ENCODE results near the gene PALM.

DNA sequence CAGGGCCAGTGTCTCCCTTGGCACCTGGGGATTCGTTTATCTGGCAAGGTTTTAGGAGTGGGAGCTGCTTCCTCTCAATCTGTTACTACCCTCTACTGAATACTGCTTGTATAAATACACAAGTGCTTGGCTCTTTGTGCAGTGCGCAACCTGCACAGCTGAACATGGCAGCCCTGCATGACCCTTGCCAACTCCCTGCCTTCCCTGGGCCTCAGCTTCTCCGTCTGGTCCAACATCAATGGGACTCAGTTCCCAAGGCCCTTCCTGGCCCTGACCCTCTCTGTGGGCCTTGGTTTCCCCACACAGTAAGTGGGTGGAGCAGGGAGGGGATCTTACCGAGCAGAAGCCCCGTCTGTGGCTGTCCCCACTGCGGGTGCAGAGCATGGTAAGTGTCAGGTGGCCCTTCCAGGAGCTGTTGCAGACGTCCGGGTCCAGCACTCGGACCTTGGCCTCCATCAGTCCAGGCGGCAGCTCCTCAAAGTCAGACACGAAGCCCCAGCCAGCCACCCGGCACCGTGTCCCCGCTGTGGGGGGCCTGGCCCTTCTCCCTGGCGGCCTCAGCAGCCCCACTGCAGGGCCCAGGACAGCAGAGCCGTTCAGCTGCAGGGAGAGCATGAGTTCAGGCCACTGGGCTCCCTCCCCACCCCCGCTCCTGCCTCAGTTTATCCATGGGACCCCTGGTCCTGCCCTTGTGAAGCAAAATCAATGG, 22.0 kb upstream of the PALM start:
- TF ChIP-seq CTCF (IDR thresholded peaks at IDR 0.05) (no peak), POLR2AphosphoS5 (IDR thresholded peaks at IDR 0.05; ENCODE audit: low read depth, low read length) (no peak), SIN3A (IDR thresholded peaks at IDR 0.05; ENCODE audit: borderline replicate concordance, insufficient read depth, low read depth, low read length) (no peak), TCF7L2 (IDR thresholded peaks at IDR 0.05; ENCODE audit: low read depth, low read length) (no peak)
- TF ChIP-seq, protein P1, sequence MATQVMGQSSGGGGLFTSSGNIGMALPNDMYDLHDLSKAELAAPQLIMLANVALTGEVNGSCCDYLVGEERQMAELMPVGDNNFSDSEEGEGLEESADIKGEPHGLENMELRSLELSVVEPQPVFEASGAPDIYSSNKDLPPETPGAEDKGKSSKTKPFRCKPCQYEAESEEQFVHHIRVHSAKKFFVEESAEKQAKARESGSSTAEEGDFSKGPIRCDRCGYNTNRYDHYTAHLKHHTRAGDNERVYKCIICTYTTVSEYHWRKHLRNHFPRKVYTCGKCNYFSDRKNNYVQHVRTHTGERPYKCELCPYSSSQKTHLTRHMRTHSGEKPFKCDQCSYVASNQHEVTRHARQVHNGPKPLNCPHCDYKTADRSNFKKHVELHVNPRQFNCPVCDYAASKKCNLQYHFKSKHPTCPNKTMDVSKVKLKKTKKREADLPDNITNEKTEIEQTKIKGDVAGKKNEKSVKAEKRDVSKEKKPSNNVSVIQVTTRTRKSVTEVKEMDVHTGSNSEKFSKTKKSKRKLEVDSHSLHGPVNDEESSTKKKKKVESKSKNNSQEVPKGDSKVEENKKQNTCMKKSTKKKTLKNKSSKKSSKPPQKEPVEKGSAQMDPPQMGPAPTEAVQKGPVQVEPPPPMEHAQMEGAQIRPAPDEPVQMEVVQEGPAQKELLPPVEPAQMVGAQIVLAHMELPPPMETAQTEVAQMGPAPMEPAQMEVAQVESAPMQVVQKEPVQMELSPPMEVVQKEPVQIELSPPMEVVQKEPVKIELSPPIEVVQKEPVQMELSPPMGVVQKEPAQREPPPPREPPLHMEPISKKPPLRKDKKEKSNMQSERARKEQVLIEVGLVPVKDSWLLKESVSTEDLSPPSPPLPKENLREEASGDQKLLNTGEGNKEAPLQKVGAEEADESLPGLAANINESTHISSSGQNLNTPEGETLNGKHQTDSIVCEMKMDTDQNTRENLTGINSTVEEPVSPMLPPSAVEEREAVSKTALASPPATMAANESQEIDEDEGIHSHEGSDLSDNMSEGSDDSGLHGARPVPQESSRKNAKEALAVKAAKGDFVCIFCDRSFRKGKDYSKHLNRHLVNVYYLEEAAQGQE (IDR thresholded peaks at IDR 0.05; ENCODE audit: insufficient read depth in 1 of 2, low read depth in 2 of 2, low read length in 1 of 2) = no peak
